Fibroblast of skin of back (primary cell): ENCODE results near the gene PTPRD.
A peak's percentile ranks its signal among the peaks of the same experiment; 100 is the strongest.
"Not testable (repeated sequence)": the region's sequence is repeated elsewhere in the genome, so short reads cannot be mapped to it uniquely, and the experiment has no call there.

ENCODE experiments used
- DNase-seq: peaks from one replicate; pipeline ENCODE4 v3.0.0-alpha.2; 2013

The PTPRD gene

DNA sequence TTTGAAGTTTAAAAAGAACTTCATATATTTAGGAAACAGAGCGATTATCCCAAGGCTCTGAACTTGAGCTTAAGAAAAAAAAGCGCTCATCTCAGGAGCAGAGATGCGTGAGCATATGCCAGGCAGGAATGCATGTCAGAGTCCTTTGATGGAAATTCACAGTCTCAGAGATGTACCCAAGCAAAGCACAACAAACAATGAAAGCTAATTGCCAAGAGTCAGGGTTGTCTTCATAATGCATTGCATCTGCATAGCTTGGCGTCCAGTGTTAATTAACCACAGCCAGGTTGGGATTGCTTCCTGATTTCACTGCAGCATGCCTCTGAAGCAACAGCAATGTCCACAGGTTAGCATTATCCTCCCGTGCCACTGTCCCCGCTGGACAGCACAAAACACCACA is 1906.3 kb downstream of the PTPRD start:
- no peak for DNase-seq

DNA sequence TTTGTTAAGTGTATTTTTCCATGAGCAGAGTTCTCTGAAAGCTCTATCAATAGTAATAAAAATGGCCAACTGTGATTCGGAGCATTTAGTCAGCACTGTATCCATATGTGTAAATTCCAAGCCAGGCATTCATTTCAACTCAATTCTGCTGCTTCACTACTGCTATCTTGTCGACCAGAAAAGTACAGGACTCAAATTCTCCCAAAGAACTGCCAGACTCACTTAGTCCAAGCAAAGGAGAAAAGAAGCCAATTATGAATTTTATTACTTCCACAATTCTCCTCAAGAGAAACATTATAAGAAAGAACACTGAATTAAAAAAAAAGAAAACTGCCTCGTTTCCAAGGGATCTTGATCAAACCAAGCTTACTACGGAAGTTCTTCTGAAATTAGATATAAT is 1906.9 kb downstream of the PTPRD start:
- DNase-seq = no peak

DNA sequence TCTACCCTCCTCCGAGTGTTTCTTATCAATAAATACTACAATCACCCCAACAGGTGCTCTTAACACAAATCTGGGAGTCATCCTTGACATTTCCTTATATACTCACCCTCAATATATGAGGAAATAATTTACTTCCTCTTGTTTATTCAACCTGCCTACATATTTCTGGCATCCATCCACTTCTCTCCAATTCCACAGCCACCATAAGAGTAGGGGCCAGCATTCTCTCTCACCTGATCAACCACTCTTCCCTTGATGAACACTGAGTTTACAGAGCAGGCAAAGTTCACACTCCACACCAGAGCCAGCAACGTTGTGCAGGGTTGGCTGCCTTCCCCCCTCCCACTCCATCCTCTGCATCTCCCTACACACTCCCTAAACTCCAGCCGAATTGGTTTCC is 1908.9 kb downstream of the PTPRD start:
- DNase-seq = no peak

DNA sequence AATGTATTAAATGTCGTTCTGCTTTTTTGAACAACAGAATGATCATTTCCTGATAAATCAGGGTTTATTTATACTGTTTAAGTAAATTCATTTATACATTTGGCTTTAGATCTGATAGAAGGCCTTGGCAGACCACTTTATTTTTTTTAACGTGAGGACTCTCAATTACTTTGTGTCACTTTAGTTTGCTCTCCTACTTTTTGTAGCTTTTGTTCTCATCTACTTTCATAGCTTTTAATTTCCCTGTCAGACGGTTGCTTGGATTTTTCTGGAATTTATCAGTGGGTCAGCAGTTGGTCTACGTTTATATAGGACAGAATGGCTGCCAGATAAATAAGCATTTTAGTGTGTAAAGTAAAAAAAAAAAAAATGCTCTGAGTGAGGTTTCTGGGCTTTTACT is 1910.9 kb downstream of the PTPRD start:
- DNase-seq = no peak

DNA sequence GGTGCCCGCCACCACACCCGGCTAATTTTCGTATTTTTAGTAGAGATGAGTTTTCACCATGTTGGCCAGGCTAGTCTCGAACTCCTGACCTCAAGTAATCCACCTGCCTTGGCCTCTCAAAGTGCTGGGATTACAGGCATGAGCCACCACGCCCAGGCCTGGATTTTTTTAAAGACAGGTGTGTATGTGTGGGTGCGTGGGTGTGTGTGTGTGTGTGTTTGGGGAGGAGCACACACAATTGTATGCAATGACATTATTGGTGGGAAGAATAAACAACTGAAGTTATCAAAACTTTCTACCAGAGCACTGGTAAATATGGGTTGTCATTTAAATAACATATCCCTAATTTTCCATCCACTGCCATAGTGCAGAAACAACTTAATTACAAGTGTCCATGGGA is 1915.2 kb downstream of the PTPRD start:
- not testable (repeated sequence) for DNase-seq

DNA sequence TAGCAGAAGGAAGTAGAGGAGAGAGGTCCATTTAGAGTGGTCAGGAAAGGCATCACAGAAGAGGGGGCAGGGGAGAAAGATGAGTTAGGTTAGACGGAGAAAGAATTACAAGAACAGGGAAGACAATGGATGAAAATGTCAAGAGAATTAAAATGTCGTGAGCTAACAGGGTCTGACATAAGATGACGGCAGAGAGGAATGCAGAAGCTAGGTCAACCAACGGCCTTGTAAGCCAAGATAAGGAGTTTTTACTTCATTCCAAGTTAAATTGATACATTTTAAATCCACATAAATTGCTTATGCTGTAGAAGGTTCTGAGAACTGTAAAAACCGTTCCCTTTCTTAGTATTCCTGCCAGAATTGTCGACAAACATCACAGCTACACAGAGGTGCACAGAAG is 1916.3 kb downstream of the PTPRD start:
- no peak for DNase-seq

DNA sequence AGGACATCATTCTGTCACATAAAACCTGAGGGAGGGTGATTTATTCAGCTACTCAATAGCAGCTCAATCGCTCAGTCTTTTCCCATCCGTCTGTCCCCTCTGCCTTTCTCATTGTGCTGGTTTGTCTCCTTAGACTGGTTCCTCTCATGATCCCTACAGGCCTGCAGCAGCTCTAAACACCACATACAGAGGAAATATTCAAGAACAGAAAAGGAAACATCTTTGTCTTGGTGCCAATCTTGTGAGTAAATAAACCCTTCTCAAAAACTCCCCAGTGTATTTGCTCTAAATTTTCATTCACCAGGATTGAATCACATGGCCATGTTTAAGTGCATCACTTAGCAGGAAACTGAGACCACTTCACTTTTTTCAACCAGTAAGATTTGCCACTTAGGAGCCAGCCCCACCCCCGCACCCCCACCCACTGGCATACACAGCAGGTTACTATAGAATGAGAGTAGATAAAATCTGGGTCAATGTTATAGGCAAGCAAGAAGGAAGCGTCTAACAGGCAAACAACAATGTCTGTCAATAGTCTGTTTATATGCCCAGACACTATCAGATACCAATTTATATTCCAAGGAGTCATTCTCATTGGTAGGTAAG is 1917.7 kb downstream of the PTPRD start:
- DNase-seq = no peak

DNA sequence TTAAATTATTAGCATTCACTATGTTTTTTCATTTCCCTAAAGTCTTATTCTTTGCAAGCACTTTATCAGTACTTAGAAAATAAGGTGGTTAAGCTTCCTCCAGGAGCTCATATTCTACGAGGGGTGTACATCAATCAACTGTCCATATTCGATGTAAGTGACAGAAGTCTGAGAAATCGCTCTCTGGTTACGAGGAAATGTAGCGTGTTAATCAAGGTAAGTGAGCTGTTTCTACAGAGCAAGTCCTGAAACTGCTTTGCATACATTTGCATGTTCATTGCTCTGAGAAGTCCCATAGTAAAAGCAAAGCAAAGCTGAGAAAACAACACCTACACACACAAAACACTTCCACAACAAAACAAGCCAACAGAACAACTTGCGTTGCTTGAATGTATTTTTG is 1919.3 kb downstream of the PTPRD start:
- no peak for DNase-seq

DNA sequence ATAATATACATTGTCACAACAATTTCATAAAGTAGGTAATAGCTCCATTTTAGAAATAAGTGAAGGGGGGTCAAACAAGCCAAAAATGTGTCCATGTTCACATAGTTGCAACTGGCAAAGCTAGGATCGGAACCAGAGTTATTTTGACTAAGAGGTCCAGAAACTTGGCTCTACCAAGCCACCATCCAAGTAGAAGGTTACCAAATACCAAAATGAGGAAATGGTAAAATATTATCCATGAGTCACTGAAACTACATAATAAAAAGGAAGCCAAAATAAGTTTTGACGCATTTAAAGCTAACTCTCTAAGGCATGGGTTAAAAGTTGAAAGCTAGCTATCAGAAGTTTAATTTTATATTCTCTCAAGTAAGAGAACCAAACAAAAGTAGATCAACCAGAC is 1926.3 kb downstream of the PTPRD start:
- DNase-seq = no peak

DNA sequence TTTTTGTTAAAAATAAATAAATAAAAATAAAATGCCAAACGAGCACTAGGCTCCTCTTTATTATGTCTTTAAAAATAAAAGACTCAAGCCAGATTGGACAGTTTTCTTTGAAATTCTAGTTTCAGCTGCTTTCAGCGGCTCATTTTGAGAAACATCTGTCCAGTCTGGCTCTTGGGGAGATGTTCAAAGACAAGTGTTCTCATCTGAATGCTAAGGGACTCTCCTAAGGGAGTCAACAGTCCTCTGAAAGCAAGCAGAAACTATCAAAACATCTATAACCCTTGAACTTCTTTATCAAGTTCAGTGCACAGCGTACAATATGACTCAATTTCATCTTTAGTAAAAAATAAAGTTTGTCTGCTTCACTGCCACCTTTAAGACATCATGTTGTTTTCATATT is 1927.0 kb downstream of the PTPRD start:
- no peak for DNase-seq

DNA sequence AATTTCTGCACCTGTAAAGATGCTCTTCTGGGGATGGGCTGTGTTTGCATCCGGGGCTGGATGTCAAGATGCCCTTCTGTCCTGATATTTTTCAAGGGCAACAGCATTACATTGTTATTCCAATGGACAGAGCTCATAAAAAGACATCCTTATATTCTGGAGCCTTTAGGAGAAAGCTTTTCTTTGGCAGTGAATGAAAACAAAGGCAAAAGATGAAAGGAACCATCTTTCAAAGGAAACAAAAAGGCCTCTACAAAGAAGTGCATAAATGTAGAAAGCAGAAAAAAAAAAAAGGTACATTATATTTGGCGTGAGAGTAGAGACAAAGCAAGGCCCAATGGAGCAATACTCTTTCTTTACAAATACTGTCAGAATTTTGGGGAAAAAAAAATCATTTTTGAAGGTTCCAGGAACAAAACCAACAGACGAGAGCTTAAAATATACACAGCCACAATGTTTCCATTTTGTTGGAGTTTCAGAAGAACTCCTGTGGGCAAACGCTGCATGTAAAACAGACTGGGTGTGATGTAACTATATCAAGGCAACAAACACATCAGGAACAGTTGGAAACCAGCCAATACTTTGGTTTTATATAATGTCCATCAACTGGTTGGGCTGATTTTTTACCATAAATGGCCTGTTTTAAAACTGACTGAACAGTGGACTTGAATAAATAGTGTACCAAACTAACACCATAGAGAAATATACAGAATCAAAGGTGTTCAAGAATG is 1927.7 kb downstream of the PTPRD start:
- no peak for DNase-seq

DNA sequence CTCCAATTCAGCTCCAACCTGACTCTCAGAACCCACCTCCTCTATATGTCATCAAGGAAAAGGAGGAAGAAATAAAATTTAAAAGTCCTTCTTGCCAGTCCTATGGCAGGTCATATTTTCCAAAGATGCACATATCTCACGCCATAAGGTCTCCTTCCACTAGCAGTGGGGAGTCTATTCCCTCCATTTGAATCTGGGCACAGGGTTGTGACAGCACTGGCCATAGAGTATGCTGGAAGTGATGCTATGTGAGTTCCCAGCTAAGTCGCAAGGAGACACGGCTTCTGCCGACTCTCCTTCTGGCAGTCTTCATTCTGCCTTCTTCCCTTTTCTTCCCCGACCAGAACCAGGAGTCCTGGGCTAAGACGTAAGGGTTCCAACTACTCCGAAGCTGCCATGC is 1929.3 kb downstream of the PTPRD start:
- no peak for DNase-seq

DNA sequence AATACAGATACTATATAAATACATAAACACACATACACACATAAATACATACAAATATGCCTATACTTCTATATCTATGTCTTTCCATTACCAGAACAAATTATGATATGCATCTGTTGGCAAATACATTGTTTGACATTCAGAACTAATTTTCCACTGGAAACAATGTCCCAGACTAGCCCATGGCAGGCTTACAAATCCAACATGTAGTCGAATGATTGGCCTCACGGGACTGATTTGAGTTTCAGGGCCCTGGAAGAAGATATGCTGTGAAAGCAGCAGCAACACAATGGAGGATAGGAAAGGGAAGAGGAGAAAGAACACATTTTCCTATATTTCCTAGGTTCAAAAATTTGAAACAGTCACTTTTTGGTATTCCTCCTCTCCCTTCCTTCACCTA is 1932.1 kb downstream of the PTPRD start:
- no peak for DNase-seq

DNA sequence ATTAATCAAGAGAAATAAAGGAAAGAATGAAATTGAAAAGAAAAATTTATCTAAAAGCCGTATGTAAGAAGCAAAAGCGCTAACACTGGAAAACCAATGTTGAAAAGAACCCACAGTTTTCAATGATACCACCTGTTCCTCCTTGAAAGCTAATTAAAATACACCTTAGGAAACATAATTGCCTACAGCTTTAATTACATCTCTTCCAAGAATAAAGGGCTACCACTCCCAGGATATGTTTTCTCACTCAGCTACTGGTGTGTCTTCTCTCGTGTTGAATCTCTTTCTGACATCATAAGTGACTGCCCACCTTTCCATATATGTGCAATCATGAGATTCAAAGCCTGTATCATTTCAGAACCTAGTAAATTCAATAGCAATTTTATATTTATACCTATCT is 1932.6 kb downstream of the PTPRD start:
- no peak for DNase-seq

DNA sequence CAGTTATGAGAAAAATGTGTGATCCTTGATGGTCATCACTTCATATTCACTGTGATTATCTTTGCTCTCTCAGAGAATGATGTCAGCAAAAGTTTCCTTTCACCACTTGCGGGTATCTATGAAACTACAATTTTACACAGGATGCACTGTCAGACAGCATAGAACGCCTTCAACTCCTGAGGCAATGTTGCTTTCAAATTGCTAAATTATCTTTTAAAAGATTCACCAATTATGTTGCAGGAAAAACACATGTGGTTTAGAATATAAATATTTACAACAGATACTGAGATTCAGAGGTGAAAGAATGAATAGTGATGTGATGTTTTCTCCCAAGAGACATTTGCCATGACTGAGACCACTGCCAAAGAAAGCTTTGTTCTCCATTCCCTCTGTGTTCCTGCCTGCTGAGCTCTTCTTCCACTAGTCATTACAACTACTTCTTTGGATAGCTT is 1933.4 kb downstream of the PTPRD start:
- peak; percentile 43 for DNase-seq

DNA sequence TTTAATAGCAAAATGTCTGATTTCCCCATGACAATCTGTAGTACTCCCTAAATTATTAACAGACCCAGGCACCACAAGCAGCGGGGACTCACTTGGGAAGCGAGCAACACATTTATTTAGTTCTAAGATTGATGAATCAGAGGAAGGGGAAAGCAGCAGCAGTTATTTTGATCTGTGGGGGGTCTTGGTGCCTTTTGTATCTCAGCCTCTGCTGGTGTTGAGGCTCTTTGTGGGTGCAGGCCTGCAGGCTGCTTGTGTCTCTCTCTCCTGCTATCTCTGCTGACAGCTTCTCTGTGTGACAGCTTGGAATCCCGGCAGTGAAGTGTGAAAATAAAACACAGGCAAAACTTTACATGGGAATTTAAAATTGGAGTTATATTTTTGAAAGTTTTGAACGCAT is 1935.1 kb downstream of the PTPRD start:
- no peak for DNase-seq

DNA sequence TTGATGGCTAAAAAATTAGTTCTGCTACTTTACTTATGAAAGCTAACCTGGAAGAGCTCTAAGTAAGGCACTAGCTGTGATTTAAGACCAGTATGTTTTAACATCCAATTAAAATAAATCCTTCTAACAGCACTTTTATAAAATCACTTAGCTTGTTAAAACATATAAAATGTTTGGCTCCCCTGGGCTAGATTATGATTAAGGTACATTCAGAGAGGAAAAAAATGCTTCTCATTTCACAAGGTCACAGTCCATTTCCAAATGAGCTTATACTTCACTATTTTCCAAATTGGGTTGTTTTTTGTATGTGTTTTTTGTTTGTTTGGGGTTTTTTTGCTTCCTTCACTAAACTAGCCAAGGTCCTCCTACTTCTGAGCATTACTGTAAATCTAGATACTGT is 1938.3 kb downstream of the PTPRD start:
- no peak for DNase-seq

DNA sequence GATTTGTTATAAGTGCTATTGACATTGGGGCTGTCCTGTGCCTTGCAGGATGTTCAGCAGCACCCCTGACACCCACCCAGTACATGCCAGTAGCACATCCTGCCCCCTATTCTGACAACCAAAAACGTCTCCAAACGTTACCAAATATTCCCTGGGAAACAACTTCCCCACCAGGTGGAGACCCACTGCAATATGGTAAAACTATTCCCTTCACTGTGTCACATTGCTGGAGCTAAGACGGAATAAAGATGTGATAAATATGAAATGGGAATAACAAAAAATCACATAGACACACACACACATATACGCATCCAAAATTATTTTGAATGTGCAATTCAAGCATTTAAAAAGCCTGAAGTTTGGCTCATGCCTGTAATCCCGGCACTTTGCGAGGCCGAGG is 1939.0 kb downstream of the PTPRD start:
- DNase-seq = no peak

DNA sequence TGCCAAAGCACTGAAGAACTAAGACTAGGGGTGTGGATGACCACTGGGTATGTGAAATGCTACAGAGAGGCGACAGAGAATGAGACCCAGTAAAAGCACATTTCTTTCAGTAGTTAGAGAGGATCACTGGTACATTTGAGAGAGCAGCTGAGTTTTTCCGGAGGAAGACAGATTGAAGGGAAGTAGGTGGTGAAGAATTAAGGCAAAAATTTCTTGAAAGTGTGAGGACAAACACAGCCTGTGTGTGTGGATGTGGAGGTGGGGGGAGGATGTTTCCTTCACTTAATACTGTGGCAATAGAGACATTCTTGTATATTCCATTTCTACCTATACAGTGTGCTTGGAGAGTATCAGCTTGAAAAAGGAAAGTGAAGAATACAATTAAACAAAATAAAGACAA is 1942.1 kb downstream of the PTPRD start:
- no peak for DNase-seq

DNA sequence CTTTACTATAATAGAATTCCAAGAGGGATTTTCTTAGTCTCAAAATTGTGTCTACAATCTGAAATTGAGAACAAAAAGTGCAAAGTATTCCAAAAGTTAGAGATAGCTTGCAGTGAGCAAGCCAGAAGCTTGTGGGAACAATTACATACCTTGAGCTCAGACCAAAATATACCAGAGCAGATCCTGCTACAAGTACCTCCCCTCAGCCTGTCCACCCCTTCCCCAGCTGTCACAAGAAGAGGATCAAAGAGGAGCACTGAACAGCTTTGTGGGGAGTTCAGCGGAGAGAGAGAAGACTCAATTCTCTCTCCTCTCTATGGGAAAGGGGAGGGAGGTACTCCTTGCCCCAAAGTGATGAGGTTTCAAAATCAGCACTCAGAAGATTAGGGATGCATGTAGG is 1944.1 kb downstream of the PTPRD start:
- no peak for DNase-seq

DNA sequence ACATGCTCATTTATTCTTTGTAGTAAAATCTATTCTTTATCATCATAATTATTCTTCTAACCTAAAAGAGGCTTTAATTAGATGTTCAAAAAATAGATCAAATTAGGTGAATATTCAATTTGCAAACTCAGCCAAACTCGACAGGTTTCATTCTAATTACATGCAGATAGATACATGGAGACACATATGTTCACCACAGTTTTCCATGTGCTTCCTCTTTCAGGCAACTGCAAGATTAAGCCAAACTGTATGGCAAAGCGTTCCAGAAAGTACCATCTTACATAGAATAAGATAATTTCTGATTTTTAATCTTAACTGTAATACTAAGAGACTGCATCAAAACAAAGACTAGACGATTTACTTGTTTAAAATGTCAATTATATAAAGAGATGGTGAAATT is 1944.6 kb downstream of the PTPRD start:
- no peak for DNase-seq

DNA sequence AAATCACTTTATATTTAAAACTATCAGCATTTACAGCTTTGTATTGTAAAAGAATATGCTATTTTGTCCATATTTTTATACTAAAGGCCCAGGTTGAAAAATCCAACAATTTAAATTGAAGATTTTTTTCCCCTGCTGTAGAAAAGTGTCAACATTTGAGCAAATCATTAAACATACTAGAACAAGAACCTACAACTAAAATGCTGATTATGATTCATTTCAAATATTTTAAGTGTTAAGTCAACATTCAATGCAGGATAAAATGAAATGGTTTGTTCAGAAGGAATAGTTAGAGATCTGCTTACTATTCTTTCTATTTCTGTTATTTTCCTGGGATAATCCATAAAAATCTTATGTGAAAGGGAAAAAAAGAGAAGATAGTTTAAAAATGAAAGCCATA is 1946.7 kb downstream of the PTPRD start:
- no peak for DNase-seq

DNA sequence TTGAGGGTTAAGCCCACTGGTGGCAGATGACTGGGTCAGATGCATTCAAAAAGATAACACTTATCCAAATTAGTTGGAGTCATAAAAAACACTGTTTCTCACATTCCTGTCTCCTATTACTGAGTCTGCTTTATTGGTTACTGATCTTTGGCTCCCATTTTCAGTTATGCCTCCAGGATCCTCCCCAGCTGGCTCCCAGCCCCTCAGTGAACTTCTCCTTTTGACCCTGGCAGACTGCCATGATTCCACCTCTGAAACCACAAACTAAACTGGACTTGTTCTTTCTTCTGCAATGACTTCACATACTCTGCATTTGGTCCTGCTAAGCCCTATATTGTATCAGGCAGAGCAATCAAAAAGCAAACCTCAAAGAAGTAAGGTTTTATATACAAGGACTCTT is 1952.4 kb downstream of the PTPRD start:
- DNase-seq = no peak

DNA sequence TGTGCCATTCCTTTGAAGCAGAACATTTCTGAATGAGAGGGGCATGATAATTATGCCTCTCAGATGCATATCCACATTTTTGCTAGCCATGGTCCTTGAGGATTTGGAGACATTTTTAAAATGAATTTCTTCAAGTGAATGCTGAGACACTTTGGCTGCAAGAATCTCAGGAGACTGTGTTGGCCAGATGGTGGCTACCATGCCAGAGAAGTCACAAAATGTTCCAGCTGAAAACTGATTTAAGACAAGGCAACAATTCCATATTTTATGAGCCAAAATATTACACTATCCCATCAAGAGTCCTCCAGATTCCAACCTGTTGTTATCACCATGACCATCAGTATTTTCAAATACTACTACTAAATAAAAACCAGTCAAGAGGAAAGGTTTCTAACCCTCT is 1953.7 kb downstream of the PTPRD start:
- DNase-seq = no peak

DNA sequence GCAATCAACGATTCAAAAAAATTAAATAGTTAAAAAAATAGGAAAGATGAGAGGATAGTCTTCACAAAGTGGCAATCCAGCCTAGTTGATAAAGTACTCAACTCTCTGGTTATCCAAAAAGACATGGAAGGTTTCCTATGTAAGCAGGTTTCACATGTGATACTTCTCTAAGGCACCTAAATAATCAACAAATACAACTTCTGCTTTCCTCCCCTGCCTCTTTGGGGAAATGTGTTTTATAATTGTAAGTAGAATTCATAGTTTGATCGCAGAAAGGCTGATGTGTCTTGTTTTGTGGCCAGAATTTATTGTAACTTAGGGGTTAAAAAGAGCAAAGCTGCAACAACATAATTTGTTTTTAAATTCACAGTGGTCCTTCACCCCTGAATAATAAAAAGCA is 1957.7 kb downstream of the PTPRD start:
- DNase-seq = no peak
